ENCODE data around the gene CENPM. TPM values are rescaled to one million over a fixed set of nuclear protein-coding genes. Genes with fewer than 3 reads are reported as not detected.

Gene CENPM
- total and polyA plus RNA-seq, 2 experiments from 2014 or later = 6.7 to 14.9 TPM

DNA sequence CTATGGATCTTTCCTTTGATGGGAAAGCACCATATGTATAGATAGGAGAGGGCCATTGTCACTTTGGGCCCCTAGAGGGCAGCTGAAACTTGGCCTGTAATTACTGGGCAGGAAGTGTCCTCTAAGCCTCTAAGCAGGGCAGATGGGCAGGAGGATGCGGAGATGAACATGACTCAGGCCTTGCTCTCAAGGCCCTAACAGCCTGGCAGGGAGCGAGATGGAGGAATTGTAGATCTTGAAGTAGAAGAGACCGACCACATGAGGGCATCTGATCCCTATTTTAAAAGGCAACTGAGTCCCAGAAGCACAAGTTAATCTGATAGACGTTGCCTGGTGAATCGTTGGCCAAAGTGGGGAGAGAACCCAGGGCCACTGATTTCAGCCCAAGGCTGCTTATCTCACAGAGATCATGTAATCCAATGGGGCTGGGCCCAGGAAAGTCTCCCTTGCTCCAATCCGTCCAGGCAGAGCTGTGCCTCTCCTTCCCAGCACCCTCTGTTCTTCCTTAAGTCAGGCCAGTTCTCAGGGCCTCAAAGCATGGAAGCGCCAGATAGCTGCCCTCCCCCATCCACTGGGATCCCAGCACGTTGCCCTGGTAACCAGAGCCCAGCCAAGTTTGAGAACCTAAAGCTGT, 19.8 kb upstream of the CENPM start:
- TF ChIP-seq EZH2phosphoT487 (IDR thresholded peaks at IDR 0.05; ENCODE audit: low read depth, severe bottlenecking, unreplicated experiment) = no peak
- no peak for TF ChIP-seq EZH2 (IDR thresholded peaks at IDR 0.05; ENCODE audit: borderline replicate concordance)
- TF ChIP-seq, protein P1, sequence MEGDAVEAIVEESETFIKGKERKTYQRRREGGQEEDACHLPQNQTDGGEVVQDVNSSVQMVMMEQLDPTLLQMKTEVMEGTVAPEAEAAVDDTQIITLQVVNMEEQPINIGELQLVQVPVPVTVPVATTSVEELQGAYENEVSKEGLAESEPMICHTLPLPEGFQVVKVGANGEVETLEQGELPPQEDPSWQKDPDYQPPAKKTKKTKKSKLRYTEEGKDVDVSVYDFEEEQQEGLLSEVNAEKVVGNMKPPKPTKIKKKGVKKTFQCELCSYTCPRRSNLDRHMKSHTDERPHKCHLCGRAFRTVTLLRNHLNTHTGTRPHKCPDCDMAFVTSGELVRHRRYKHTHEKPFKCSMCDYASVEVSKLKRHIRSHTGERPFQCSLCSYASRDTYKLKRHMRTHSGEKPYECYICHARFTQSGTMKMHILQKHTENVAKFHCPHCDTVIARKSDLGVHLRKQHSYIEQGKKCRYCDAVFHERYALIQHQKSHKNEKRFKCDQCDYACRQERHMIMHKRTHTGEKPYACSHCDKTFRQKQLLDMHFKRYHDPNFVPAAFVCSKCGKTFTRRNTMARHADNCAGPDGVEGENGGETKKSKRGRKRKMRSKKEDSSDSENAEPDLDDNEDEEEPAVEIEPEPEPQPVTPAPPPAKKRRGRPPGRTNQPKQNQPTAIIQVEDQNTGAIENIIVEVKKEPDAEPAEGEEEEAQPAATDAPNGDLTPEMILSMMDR (IDR thresholded peaks at IDR 0.05; ENCODE audit: poor library complexity) = peak; percentile 50
- Histone ChIP-seq H3K79me2 (no peaks in the 10 kb centered on the region), H3K4me1 (ENCODE audit: insufficient read depth) (no peaks in the 10 kb centered on the region), H3K4me3 (no peak overlapping the region), H3K36me3 (replicated peaks; ENCODE audit: insufficient read depth, low read depth) (no peaks in the 10 kb centered on the region), H3K27me3 (no peaks in the 10 kb centered on the region), H3K4me2 (no peak overlapping the region), H4K20me1 (ENCODE audit: insufficient read depth, poor library complexity, severe bottlenecking) (no peaks in the 10 kb centered on the region), H2AFZ (no peak overlapping the region), H3K27ac (peak overlapping the region; percentile 27), H3K9me3 (ENCODE audit: low read depth) (no peaks in the 10 kb centered on the region), H3K9me2 (replicated peaks; ENCODE audit: insufficient read depth) (no peaks in the 10 kb centered on the region)
- peak; percentile 77 for DNase-seq (ENCODE audit: low spot score)
- WGBS (ENCODE audit: low lambda C conversion rate, missing lambda C conversion rate) = 49% methylated on average over 8 of the region's 8 CpGs

DNA sequence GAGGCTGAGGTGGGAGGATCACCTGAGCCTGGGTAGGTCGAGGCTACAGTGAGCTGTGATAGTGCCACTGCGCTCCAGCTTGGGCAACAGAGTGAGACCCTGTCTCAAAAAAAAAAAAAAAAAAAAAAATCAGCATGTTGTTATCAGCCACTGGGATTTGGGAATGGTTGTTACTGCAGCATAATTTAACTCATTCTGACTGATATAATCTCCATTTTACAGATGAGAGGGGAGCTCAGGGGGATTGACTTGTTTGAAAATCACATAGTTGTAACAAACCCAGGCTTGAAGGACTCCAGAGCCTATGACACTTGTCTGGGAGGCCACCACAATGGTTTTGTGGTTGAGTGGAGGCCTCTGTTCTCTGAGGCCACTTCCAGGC, 19.3 kb upstream of the CENPM start:
- 93% methylated on average over 2 of the region's 2 CpGs for WGBS (ENCODE audit: low lambda C conversion rate, missing lambda C conversion rate)
- Histone ChIP-seq H3K4me2 (no peak overlapping the region), H2AFZ (no peak overlapping the region), H3K27ac (no peak overlapping the region), H3K27me3 (no peaks in the 10 kb centered on the region), H3K4me1 (ENCODE audit: insufficient read depth) (no peaks in the 10 kb centered on the region), H3K9me2 (replicated peaks; ENCODE audit: insufficient read depth) (no peaks in the 10 kb centered on the region), H4K20me1 (ENCODE audit: insufficient read depth, poor library complexity, severe bottlenecking) (no peaks in the 10 kb centered on the region), H3K36me3 (replicated peaks; ENCODE audit: insufficient read depth, low read depth) (no peaks in the 10 kb centered on the region), H3K9me3 (ENCODE audit: low read depth) (no peaks in the 10 kb centered on the region), H3K79me2 (no peaks in the 10 kb centered on the region), H3K4me3 (no peak overlapping the region)
- TF ChIP-seq EZH2phosphoT487 (IDR thresholded peaks at IDR 0.05; ENCODE audit: low read depth, severe bottlenecking, unreplicated experiment) (no peak), EZH2 (IDR thresholded peaks at IDR 0.05; ENCODE audit: borderline replicate concordance) (no peak)
- TF ChIP-seq, protein P1 (IDR thresholded peaks at IDR 0.05; ENCODE audit: poor library complexity) = no peak
- DNase-seq (ENCODE audit: low spot score) = no peak

DNA sequence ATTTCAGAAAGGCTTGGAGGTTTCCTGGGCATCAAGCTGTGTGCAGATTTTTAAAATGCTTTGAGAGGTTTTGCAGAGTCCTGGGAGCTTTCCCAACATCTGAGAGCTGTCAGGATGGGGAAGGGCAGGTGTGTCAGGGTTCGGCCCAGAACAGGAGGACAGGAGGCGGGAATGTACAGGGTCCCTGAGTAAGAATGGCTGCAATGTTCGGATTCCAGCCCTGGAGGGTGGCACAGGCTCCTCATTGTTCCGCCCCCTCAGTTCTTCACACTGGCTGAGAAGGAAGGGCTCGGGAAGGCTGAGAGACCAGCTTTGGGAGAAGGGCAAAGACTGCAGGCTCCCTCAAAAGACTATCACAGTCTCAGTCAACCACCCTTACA, 17.1 kb upstream of the CENPM start:
- H4K20me1 ChIP-seq (ENCODE audit: insufficient read depth, poor library complexity, severe bottlenecking) = no peaks in the 10 kb centered on the region
- DNase-seq (ENCODE audit: low spot score) = no peak
- no peaks in the 10 kb centered on the region for H3K36me3 ChIP-seq (replicated peaks; ENCODE audit: insufficient read depth, low read depth)
- no peak overlapping the region for H3K4me2 ChIP-seq
- H2AFZ ChIP-seq = no peak overlapping the region
- no peak overlapping the region for H3K27ac ChIP-seq
- TF ChIP-seq EZH2 (IDR thresholded peaks at IDR 0.05; ENCODE audit: borderline replicate concordance) (no peak), EZH2phosphoT487 (IDR thresholded peaks at IDR 0.05; ENCODE audit: low read depth, severe bottlenecking, unreplicated experiment) (no peak)
- TF ChIP-seq, protein P1 (IDR thresholded peaks at IDR 0.05; ENCODE audit: poor library complexity) = no peak
- H3K9me2 ChIP-seq (replicated peaks; ENCODE audit: insufficient read depth) = no peaks in the 10 kb centered on the region
- 81% methylated on average over 5 of the region's 5 CpGs for WGBS (ENCODE audit: low lambda C conversion rate, missing lambda C conversion rate)
- H3K4me1 ChIP-seq (ENCODE audit: insufficient read depth) = no peaks in the 10 kb centered on the region
- no peak overlapping the region for H3K4me3 ChIP-seq
- no peaks in the 10 kb centered on the region for H3K27me3 ChIP-seq
- no peaks in the 10 kb centered on the region for H3K79me2 ChIP-seq
- no peaks in the 10 kb centered on the region for H3K9me3 ChIP-seq (ENCODE audit: low read depth)
